Measurements from ENCODE around the gene DIO3. TPM values are rescaled to one million over a fixed set of nuclear protein-coding genes. Genes with fewer than 3 reads are reported as not detected.

Gene DIO3
- total RNA-seq, 1 donor from 2014 or later: 0.67 TPM

DNA sequence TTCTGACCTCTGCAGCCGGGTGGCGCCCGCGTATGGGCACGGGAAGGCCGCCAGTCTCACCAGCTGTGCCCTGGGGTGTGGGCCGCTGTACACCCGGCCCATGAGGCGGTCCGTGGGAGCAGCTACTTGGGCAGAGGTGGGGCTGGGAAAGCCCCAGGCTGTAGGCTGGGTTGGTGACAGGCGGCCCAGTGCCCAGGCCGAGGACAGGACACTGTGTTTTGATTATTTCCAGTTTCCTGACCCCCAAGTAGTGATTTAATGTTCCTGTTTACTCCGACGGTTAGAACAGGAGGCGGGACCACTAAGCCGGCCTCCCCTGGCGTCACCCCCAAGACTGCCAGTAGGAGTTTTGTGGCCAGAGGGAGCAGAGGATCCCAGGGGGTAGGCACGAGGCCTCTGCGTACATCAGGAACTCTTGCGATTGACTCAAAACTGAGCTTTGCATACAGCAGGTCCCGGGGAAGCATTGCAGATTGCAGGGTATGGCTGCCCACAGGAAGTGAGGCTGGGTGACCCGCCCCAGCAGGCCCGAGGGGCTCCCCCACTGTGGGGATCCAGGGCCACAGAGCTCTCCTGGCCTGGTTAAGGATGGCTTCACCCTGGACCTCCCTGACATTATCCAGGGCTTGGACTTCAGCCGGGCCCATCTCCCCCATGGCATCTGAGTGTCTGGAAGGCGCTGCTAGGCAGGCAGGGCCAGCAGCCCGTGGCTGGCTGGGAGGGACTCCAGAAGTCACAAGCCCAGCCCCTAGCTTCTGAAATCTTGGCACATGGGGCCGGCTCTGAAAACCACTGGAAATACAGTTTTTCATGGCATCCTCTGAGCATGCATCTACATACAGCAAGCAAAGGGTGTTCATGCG, 42.5 kb upstream of the DIO3 start:
- TF ChIP-seq CTCF (IDR thresholded peaks at IDR 0.05): no peak
- Histone ChIP-seq H3K4me1 (peaks cover 30% of the 10 kb centered on the region), H3K27ac (peak overlapping the region; percentile 73), H3K4me3 (no peak overlapping the region), H3K9me3 (no peaks in the 10 kb centered on the region), H3K27me3 (no peaks in the 10 kb centered on the region), H3K36me3 (no peaks in the 10 kb centered on the region)
- intact Hi-C loops (cut with DNase I): no loop called here
- DNase-seq (peak; percentile 71), ATAC-seq (peak; percentile 64)

DNA sequence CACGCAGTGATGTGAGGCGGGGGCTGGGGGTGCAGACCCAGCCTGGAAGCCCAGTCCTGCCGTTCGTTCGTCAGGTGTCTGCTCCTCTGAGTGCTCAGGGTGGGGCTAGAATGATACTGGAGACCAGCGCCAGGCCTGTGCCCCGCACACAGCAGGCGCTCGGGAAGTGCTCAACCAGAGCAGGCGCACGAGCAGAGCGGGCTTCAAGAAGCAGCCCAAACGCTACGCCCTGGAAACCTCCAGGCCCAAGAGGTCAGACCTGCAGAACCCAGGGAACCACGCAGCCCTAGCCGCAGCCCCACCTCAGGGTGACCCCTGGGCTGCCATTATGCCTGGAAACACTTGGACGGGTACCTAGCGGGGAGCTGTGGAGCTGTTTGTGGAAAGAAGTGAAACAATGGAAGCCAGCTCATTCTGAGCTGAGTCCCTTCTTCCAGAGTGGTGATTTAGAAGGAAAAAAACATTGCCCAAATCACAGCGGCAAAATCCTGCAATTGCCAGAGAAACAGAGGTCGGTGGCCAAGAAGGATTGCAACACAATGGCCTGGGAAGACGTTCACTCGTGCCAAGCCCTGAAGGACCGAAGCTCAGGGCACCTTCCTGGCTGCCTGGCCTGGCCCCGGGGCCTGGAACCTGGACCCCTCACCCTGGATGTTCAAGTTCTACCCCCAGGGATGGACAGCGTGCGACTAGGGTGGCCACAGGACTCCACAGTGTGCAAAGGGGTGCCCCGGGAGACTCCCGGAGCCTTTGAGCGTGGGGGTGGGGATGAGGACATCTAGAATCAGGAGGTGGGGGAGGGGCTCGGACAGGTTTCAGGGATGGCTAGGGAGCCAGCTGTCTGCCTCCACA, 40.4 kb upstream of the DIO3 start:
- no peaks in the 10 kb centered on the region for H3K27me3 ChIP-seq
- H3K36me3 ChIP-seq: no peaks in the 10 kb centered on the region
- peaks cover 30% of the 10 kb centered on the region for H3K4me1 ChIP-seq
- intact Hi-C loops (cut with DNase I): no loop called here
- no peak for TF ChIP-seq CTCF (IDR thresholded peaks at IDR 0.05)
- no peak for ATAC-seq
- H3K27ac ChIP-seq: no peak overlapping the region
- DNase-seq: no peak
- H3K9me3 ChIP-seq: no peaks in the 10 kb centered on the region
- H3K4me3 ChIP-seq: no peak overlapping the region

GRCh38 chr14:101521473-101521915, 39.8 kb upstream of the DIO3 start:
- Histone ChIP-seq H3K36me3 (no peaks in the 10 kb centered on the region), H3K27ac (no peak overlapping the region), H3K4me1 (peaks cover 30% of the 10 kb centered on the region), H3K4me3 (no peak overlapping the region), H3K9me3 (no peaks in the 10 kb centered on the region), H3K27me3 (no peaks in the 10 kb centered on the region)
- intact Hi-C loops (cut with DNase I): no loop called here
- ATAC-seq (no peak), DNase-seq (no peak)
- TF ChIP-seq CTCF (IDR thresholded peaks at IDR 0.05): no peak

GRCh38 chr14:101521978-101522377, 39.3 kb upstream of the DIO3 start:
- H3K27ac ChIP-seq: no peak overlapping the region
- H3K36me3 ChIP-seq: no peaks in the 10 kb centered on the region
- no peaks in the 10 kb centered on the region for H3K9me3 ChIP-seq
- intact Hi-C loops (cut with DNase I): no loop called here
- ATAC-seq (no peak), DNase-seq (no peak)
- H3K4me3 ChIP-seq: no peak overlapping the region
- H3K27me3 ChIP-seq: no peaks in the 10 kb centered on the region
- TF ChIP-seq CTCF (IDR thresholded peaks at IDR 0.05): no peak
- peaks cover 30% of the 10 kb centered on the region for H3K4me1 ChIP-seq

GRCh38 chr14:101525640-101526527, 35.4 kb upstream of the DIO3 start:
- no peak for TF ChIP-seq CTCF (IDR thresholded peaks at IDR 0.05)
- no peak overlapping the region for H3K27ac ChIP-seq
- no peak for DNase-seq

More at GRCh38 chr14:101525640-101526527, 35.4 kb upstream of the DIO3 start:
- H3K27me3 ChIP-seq: no peaks in the 10 kb centered on the region
- ATAC-seq: no peak
- peaks cover 2% of the 10 kb centered on the region for H3K4me1 ChIP-seq
- no peaks in the 10 kb centered on the region for H3K9me3 ChIP-seq
- intact Hi-C loops (cut with DNase I): no loop called here
- no peak overlapping the region for H3K4me3 ChIP-seq
- no peaks in the 10 kb centered on the region for H3K36me3 ChIP-seq

Measured in upper lobe of right lung (tissue), 1 donor.